HG03457 (cell line): ENCODE measurements around the gene CDIPT.

Experiments used
- ATAC-seq: cut with Tn5 transposase; IDR thresholded peaks from one replicate; pipeline ENCODE4 v1.9.1; 2021; ENCODE audit warnings: moderate number of reproducible peaks; ENCODE audit not compliant: unreplicated experiment

The CDIPT gene

GRCh38 chr16:29831490-29831889 is 31.5 kb downstream of the CDIPT start:
- no peak for ATAC-seq

GRCh38 chr16:29830774-29831173 is 32.3 kb downstream of the CDIPT start:
- no peak for ATAC-seq

- ATAC-seq, result no peak
Measured at GRCh38 chr16:29826342-29826695, 36.7 kb downstream of the CDIPT start.

- no peak for ATAC-seq
Measured at GRCh38 chr16:29825145-29826044, 37.6 kb downstream of the CDIPT start.

- no peak for ATAC-seq
Measured at GRCh38 chr16:29824589-29825144, 38.4 kb downstream of the CDIPT start.

GRCh38 chr16:29821643-29822115 is 41.3 kb downstream of the CDIPT start:
- no peak for ATAC-seq

DNA sequence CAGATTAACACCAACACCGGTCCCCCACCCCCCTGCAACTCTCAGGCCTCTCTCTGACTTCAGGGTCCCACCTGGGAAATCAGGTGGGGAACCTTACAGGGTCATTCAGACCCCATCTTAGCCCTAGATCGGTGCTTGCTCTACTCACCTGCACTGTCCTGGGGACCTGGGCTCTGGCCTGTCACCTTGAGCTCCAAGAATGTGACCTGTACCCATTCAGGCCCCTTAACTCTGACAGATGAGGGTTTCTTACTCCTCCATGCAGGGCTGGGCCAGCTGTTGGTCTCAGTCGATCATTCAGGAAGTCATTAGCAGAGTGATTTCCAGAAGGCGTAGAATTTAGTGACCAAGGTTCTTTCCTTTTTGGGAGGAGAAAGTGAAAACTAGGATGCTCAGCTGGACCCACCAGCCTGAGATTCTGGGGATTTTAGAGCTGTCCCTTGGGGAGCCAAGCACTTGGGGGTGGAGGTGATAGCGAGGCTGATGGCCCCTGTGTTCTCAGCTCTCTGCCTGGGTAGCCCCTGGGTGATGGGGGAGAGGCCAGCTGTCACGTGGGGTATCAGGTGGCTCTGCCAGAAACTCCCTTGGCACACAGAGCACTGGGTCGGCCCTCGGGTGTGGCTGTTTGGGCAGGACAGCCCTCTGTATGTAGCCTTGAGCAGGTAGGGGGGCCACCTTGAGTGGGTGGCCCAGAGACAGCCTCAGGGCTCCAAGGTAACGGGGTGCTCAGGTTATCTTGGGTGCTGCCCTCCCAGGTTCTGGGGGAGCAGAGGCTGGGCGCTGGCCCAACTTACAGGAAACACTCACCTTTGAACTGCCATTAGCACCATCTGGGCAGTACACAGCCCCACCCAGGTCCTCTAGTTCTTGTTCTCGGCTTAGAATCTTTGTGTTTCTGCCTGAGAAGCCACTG is 42.0 kb downstream of the CDIPT start:
- no peak for ATAC-seq

DNA sequence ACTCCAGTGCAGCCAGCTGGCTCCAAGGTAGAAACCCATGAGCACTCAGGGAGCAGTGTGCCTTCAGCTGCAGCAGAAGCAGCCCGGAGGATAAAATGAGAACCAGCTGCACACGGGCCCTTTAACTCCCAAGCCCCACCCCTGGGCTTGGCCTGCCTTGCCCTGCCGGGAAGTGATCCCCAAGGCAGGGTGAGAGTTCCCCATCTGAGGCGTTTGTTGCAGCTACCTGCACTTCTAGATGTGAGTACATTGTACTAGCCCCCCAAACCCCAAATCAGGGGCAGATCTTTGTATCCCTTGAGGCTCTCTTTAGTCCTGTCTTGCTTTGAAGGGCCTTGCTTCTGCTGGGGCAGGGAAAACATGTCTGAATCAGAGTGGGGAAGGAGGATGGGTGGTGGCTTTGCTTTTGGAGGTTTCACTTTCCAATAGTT is 42.7 kb downstream of the CDIPT start, which contains the start of gene MVP:
Gene MVP (plus strand): TSS at position 192 of the 431 bp plus-strand sequence. CDS start 10,088 bp downstream, outside the sequence.
- no peak for ATAC-seq

- no peak for ATAC-seq
Measured at GRCh38 chr16:29819506-29819905, 43.5 kb downstream of the CDIPT start.

GRCh38 chr16:29818082-29818481 is 44.9 kb downstream of the CDIPT start:
- no peak for ATAC-seq

DNA sequence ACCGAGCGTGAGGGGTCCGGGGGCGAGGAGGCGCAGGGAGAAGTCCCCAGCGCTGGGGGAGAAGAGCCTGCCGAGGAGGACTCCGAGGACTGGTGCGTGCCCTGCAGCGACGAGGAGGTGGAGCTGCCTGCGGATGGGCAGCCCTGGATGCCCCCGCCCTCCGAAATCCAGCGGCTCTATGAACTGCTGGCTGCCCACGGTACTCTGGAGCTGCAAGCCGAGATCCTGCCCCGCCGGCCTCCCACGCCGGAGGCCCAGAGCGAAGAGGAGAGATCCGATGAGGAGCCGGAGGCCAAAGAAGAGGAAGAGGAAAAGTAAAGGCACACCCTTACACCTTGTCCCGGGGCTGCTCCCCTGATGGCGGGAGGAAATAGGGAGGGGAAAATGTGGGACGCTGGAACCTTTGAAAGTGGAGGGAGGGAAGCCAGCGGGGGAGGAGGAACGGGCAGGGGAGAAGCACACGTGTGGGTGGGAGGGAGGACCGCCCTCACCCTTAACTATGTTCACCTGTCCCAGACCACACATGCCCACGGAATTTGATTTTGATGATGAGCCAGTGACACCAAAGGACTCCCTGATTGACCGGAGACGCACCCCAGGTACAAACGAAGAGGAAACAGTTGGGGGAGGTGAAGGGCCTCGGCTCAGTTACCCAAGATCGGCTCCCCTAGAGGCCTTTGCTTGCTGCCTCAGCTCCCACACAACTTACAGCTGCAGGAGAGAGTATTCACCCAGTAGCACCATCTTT is 46.2 kb downstream of the CDIPT start:
- no peak for ATAC-seq

DNA sequence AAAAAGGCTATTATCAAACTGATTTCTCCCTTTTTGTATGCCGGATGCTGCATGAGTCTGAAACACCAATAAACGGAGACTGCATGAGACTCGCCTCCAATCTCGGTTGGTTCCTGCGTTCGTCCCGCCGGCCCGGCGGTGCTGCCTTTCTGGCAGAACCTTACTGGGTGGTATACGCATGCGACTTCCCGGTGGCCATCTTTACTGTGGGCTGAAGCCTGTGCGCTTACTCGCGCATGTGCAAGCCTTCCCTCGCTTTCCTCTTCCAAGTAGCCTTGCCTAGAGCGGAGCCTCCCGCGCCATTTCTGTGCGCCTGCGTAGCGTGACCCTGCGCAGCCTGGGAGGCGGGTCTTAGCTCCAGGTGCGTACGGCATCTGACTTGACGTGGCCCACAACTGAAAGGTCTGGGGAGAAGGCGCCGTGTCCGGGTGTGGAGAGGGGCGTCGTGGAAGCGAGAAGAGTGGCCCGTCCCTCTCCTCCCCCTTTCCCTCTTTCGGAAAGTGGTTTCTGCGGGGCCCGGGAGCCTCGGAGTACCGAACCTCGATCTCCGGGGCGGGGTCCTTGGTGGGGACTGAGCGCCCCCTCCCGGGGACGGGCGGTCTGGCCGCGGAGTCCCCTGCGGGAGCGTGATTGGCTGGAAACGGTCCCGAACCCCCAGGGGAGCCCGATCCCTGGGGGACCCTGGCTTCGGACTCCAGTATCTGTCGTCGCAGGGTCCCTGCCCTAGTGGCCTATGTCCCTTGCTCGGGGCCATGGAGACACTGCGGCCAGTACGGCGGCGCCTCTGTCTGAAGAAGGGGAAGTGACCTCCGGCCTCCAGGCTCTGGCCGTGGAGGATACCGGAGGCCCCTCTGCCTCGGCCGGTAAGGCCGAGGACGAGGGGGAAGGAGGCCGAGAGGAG is 47.0 kb downstream of the CDIPT start, which contains the start of gene PAGR1:
Gene PAGR1 (plus strand): TSS at position 360 of the 901 bp plus-strand sequence. CDS start 374 bp downstream, at position 734.
- ATAC-seq, result peak; percentile 44

- no peak for ATAC-seq
Measured at GRCh38 chr16:29815032-29815721, 47.8 kb downstream of the CDIPT start.

DNA sequence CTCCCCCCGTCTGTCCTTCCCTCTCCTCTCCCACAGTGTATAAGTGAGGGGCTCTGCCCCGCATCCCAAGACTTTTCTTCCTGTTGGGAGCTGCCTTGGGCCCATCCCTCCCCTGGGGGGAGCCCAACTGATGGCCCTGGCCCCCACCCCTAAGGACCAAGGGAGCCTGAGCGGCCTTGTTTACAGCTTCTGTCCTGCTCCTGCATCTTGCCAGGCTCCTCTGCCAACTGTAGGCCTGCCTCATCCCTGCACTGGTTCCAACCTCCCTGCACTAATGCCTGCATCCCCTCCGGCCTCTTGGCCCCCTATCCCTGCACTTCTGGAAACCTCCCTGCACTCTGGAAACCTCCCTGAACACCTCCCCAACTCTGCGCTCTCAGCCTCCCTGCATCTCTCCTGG is 48.4 kb downstream of the CDIPT start:
- ATAC-seq, result no peak

GRCh38 chr16:29813644-29814562 is 49.1 kb downstream of the CDIPT start:
- ATAC-seq, result no peak

GRCh38 chr16:29812754-29813643 is 50.0 kb downstream of the CDIPT start:
- ATAC-seq, result no peak
